Measurements from ENCODE around the gene GNAS-AS1. TPM values are rescaled to one million over a fixed set of nuclear protein-coding genes. Genes with fewer than 3 reads are reported as not detected.

The GNAS-AS1 gene
- total and polyA plus RNA-seq, 12 donors: 0.09 to 1.00 (median 0.24) TPM; not detected in 5

DNA sequence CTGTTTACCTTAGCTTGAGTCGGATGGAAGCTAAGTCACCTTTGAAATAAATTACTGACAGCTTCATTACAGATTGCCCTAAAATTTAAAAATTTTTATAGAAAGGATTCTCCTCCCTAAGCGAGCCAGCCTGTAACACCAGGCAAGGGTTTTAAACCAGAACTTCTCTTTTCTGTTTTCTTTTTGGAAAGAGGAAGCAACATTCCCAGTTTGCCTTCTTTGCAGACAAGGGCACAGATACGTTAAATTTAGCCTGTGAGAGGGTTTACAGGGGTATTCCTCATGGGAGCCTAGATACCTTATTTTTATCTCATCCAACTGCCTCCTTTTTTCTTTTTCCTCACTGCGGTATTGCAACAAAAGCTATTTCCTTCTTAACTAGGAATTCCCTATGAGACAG, 46.8 kb upstream of the GNAS-AS1 start:
- Histone ChIP-seq H3K27me3 (no peaks in the 10 kb centered on the region), H3K4me1 (replicated peaks in 1 of 2) (peaks cover 46 to 72% of the 10 kb centered on the region in 2 donors), H3K4me3 (peak overlapping the region in 1 of 4 donors; percentile 16), H3K36me3 (replicated peaks in 1 of 2) (peaks cover 0 to 9% of the 10 kb centered on the region in 2 donors), H3K9me3 (replicated peaks in 1 of 3) (no peaks in the 10 kb centered on the region), H3K27ac (peak overlapping the region in 3 of 5 donors; percentile 17 to 99 (median 45))
- no peak for DNase-seq
- intact Hi-C loops (cut with DNase I): loop anchor here in 1 of 2 donors (5.0 kb wide), 1 partner anchor 85 kb away; the partner anchor contains the start of gene NELFCD
- 17 to 27% (median 24%) methylated on average over 4 of the region's 4 CpGs for WGBS, 4 donors
- TF ChIP-seq, protein P1, sequence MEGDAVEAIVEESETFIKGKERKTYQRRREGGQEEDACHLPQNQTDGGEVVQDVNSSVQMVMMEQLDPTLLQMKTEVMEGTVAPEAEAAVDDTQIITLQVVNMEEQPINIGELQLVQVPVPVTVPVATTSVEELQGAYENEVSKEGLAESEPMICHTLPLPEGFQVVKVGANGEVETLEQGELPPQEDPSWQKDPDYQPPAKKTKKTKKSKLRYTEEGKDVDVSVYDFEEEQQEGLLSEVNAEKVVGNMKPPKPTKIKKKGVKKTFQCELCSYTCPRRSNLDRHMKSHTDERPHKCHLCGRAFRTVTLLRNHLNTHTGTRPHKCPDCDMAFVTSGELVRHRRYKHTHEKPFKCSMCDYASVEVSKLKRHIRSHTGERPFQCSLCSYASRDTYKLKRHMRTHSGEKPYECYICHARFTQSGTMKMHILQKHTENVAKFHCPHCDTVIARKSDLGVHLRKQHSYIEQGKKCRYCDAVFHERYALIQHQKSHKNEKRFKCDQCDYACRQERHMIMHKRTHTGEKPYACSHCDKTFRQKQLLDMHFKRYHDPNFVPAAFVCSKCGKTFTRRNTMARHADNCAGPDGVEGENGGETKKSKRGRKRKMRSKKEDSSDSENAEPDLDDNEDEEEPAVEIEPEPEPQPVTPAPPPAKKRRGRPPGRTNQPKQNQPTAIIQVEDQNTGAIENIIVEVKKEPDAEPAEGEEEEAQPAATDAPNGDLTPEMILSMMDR (IDR thresholded peaks at IDR 0.05): no peak
- TF ChIP-seq POLR2A (IDR thresholded peaks at IDR 0.05): no peak

DNA sequence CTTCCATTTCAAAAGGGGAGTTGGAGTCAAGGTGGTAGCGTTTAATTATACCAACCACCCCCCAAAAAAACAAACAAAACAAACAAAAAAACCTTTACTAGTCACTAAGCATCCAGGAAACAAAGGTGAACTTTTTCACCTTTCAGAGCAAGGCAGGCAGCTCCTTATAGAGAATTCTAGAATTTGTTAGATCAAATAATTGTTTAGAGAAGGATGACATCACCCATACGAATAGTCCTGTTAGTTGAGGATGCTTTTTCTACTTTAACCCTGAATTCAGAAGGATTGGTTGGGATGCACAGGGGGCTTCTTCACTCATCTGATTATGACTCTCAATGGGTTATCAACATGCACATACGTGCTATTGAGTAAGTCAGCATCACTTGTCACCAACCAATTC, 46.1 kb upstream of the GNAS-AS1 start:
- no peak for TF ChIP-seq POLR2A (IDR thresholded peaks at IDR 0.05)
- TF ChIP-seq, protein P1 (IDR thresholded peaks at IDR 0.05): no peak
- H3K9me3 ChIP-seq (replicated peaks in 1 of 3): no peaks in the 10 kb centered on the region
- H3K27me3 ChIP-seq: no peaks in the 10 kb centered on the region
- H3K4me1 ChIP-seq (replicated peaks in 1 of 2): peaks cover 46 to 65% of the 10 kb centered on the region in 2 donors
- H3K27ac ChIP-seq: peak overlapping the region in 2 of 5 donors; percentile 13 to 99
- H3K4me3 ChIP-seq: no peak overlapping the region
- DNase-seq: no peak
- H3K36me3 ChIP-seq (replicated peaks in 1 of 2): peaks cover 0 to 9% of the 10 kb centered on the region in 2 donors
- 46 to 59% (median 51%) methylated on average over 3 of the region's 3 CpGs for WGBS, 4 donors
- intact Hi-C loops (cut with DNase I): loop anchor here in 1 of 2 donors (5.0 kb wide), 1 partner anchor 85 kb away; the partner anchor contains the start of gene NELFCD

DNA sequence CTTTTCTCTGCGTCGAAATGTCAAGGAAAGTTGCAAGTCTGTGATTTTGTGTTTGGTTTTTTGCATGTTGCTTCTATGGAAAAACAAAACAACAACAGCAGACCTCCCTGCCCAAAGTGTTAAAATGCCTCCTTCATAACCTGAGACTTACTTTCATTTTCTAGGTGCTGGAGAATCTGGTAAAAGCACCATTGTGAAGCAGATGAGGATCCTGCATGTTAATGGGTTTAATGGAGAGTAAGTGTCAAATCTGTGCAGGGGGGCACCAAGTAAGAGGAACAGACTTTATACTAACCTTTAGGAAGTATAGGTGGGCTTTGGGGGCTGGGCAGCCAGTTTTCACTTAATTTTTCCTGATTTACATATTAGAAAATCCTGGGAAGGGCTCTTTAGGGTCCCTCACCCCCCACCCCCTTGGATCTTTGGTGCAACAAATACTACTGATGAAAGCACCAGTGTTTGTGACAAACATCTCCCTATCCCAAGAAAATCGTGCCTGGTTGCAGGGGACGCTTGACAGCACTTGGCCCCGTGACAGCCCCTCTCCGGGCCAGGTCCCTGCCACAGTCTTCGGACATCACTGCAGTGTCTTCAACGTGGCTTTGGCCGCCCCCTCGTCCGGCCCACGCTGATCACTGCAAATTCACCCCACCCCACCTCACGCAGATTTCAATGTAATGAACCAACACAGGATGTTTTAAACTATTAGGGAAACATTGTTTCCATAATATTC, 44.9 kb upstream of the GNAS-AS1 start:
- Histone ChIP-seq H3K4me3 (peak overlapping the region in 1 of 4 donors; percentile 78), H3K4me1 (replicated peaks in 1 of 2) (peaks cover 46 to 62% of the 10 kb centered on the region in 2 donors), H3K9me3 (replicated peaks in 1 of 3) (no peaks in the 10 kb centered on the region), H3K27me3 (no peaks in the 10 kb centered on the region), H3K36me3 (replicated peaks in 1 of 2) (peaks cover 0 to 9% of the 10 kb centered on the region in 2 donors), H3K27ac (peak overlapping the region in 3 of 5 donors; percentile 8 to 99 (median 36))
- DNase-seq: peak in 1 of 7 donors; percentile 29
- 25 to 36% (median 29%) methylated on average over 12 to 13 of the region's 13 CpGs for WGBS, 4 donors
- intact Hi-C loops (cut with DNase I): loop anchor here in 1 of 2 donors (5.0 kb wide), 1 partner anchor 87 kb away; the partner anchor contains the start of gene NELFCD
- no peak for TF ChIP-seq POLR2A (IDR thresholded peaks at IDR 0.05)
- TF ChIP-seq, protein P1 (IDR thresholded peaks at IDR 0.05): no peak

DNA sequence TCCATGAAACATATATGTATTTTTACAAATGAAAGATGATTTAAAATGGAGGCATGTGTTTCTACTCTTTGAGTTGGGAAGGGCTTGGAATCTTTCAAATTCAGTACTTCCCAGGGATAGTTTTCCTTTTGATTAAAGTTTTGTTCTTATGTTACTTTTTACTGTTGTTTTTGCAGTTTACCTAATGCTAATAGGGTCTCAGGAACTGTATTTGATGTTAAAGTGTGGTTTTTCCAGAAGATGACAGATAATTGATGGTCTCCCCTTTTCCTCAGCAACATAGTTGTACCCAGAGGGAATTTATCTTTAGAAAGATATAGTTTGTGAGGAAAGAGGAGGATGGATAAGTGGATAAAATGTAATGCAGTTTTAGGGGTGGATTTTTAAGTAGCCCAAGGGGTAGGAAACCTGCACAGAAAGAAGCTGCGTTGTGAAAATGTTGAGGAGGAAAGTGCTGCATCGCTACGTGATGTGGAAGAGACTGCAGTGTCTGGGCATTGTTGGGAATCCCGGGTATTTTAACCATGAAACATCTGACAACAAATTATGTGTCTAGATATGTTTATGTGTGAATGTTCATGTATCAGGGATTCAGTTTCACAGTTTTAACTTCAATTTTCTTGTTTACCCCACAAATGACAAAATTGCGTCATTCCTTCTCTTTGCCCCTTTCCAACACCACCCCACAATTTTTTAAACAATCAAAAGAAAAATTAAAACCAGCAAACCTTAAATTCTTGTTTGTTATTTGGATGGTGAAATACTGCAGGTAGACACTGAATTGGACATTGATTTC, 44.1 kb upstream of the GNAS-AS1 start:
- H3K9me3 ChIP-seq (replicated peaks in 1 of 3): no peaks in the 10 kb centered on the region
- TF ChIP-seq POLR2A (IDR thresholded peaks at IDR 0.05): no peak
- TF ChIP-seq, protein P1 (IDR thresholded peaks at IDR 0.05): no peak
- H3K4me3 ChIP-seq: peak overlapping the region in 1 of 4 donors; percentile 78
- peaks cover 0 to 9% of the 10 kb centered on the region in 2 donors for H3K36me3 ChIP-seq (replicated peaks in 1 of 2)
- intact Hi-C loops (cut with DNase I): loop anchor here in 1 of 2 donors (5.0 kb wide), 1 partner anchor 87 kb away; the partner anchor contains the start of gene NELFCD
- no peak for DNase-seq
- 17 to 27% (median 23%) methylated on average over 5 of the region's 5 CpGs for WGBS, 4 donors
- H3K27me3 ChIP-seq: no peaks in the 10 kb centered on the region
- peak overlapping the region in 2 of 5 donors; percentile 36 to 99 for H3K27ac ChIP-seq
- H3K4me1 ChIP-seq (replicated peaks in 1 of 2): peaks cover 46 to 62% of the 10 kb centered on the region in 2 donors

Data from adrenal gland (tissue), 12 donors.